Esophagus (tissue), 2 donors: ENCODE results near the gene KCNMA1. TPM values are rescaled to one million over a fixed set of nuclear protein-coding genes. Genes with fewer than 3 reads are reported as not detected.

ENCODE experiments used
- H3K27ac ChIP-seq, 2 donors: one replicate each; pipeline ENCODE4 v1.5.1; 2013; ENCODE audit warnings: low read depth in 2 of 2, mild to moderate bottlenecking in 2 of 2, inconsistent platforms in 1 of 2, low read length in 1 of 2, moderate library complexity in 1 of 2
- H3K27me3 ChIP-seq, 2 donors: one replicate each; pipeline ENCODE4 v1.6.1; 2013; ENCODE audit warnings: low read length in 2 of 2, control low read depth in 1 of 2, mild to moderate bottlenecking in 1 of 2; ENCODE audit not compliant: insufficient read depth in 2 of 2, control insufficient read depth in 1 of 2
- H3K36me3 ChIP-seq, 2 donors: one replicate each; pipeline ENCODE4 v1.6.1; 2013; ENCODE audit warnings: low read length in 1 of 2; ENCODE audit not compliant: control insufficient read depth in 2 of 2, insufficient read depth in 2 of 2
- H3K4me1 ChIP-seq, 2 donors: one replicate each; pipeline ENCODE4 v1.6.1; 2013; ENCODE audit warnings: low read length in 1 of 2; ENCODE audit not compliant: control insufficient read depth in 2 of 2, insufficient read depth in 2 of 2
- H3K4me3 ChIP-seq, 2 donors: one replicate each; pipeline ENCODE4 v1.5.1; 2013; ENCODE audit warnings: low read length in 2 of 2, mild to moderate bottlenecking in 2 of 2, low read depth in 1 of 2, moderate library complexity in 1 of 2
- H3K9me3 ChIP-seq, 2 donors: one replicate each; pipeline ENCODE4 v1.6.1; 2013; ENCODE audit warnings: mild to moderate bottlenecking in 2 of 2, low read depth in 1 of 2, low read length in 1 of 2, moderate library complexity in 1 of 2; ENCODE audit not compliant: control insufficient read depth in 2 of 2, insufficient read depth in 1 of 2
- WGBS, 2 donors: extraction: QIAGEN DNeasy Blood & Tissue Kit; methylation state at CpG; one replicate each; pipeline ENCODE4 v1.1.7; 2013; 5-methylcytosine and 5-hydroxymethylcytosine counted together
- polyA plus RNA-seq, 2 donors: library from polyadenylated mRNA; stranded (reverse); fragments of 200-250 nt; gene quantifications; one replicate each; pipeline ENCODE4 v1.2.3, GENCODE V29; 2013
- donor health status: healthy with polysubstance abuse.
- donor health status: Bipolar disorder and iron deficiency.

Gene KCNMA1
- polyA plus RNA-seq, 2 donors = 8.4 to 11.2 TPM

DNA sequence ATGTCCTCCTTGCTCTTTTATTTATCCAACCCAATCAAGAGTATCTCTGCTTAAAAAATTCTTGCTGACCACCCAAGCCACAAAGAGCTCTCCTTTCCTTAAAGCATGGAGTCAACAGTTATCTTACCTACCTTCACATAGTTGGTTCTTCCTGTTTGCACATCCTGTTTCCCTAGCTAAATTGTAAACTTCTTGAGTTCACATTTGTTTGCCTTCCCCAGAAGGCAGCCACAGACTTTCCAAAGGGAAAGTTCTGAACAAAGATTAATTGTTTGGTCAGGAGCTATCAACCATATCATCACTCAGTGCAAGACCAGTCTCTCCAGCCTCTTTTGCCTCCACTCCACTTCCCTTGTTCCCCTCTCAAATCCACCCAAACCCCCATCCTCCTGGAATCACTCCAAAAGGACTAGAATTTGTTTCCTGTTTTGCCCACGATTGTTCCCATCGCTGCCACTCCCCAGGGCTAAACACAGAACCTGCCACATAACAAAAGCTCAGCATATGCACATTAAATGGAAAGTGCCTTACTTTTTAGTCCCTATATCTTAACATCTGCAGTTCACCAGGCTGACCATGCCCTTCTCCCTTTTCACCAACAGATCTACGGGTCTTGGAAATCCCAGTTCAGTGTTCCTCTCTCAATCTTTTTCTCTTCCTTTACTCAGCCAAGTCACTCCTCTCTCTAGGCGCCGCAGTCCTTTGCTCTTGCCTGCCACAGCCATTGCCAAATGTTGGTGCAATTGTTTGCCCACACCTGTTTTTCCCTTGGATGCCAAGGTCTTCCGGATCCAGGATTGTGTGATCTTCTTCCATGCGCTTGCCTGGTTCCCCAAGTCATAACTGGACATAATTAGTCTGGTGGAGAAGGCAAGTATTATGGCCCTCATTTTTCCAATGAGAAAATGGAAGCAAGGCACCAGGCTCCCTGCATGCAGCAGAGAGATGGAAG, 265.5 kb downstream of the KCNMA1 start:
- 61 to 66% methylated on average over 7 of the region's 7 CpGs for WGBS, 2 donors
- H3K9me3 ChIP-seq = no peaks in the 10 kb centered on the region

GRCh38 chr10:77371421-77371820, 266.2 kb downstream of the KCNMA1 start:
- H3K27ac ChIP-seq = no peak overlapping the region
- H3K4me1 ChIP-seq = no peaks in the 10 kb centered on the region
- H3K9me3 ChIP-seq = no peaks in the 10 kb centered on the region
- H3K4me3 ChIP-seq = no peak overlapping the region
- H3K27me3 ChIP-seq = no peaks in the 10 kb centered on the region
- H3K36me3 ChIP-seq = peaks cover 0 to 2% of the 10 kb centered on the region in 2 donors
- WGBS, 2 donors = 75 to 85% methylated on average over 1 of the region's 1 CpG

More for the DNA sequence above, 265.5 kb downstream of the KCNMA1 start:
- Histone ChIP-seq H3K27ac (no peak overlapping the region), H3K27me3 (no peaks in the 10 kb centered on the region), H3K4me1 (peaks cover 0 to 2% of the 10 kb centered on the region in 2 donors), H3K4me3 (no peak overlapping the region), H3K36me3 (peaks cover 0 to 2% of the 10 kb centered on the region in 2 donors)

- H3K36me3 ChIP-seq = no peaks in the 10 kb centered on the region
- H3K27ac ChIP-seq = no peak overlapping the region
Measured at GRCh38 chr10:77368006-77368405, 269.6 kb downstream of the KCNMA1 start.

DNA sequence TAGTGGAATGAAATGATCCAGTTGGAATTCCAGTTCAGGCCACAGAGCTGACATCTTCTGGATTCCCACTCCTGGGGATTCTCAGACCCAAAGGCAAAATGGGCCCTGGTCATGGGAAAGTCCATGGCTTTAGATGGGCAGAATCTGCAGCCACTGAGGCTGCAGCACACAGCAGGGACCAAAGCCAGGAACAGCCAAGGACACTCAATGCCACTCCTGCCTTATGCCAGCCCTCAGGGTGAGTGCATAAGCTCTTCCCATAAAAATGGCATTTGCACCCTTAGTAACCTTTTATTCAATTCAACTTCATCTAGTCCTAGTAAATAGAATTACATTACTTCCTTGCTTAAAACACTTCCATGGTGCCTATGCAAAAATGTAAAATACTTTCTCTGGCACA, 274.4 kb downstream of the KCNMA1 start:
- no peak overlapping the region for H3K4me3 ChIP-seq
- H3K27ac ChIP-seq = no peak overlapping the region
- no peaks in the 10 kb centered on the region for H3K9me3 ChIP-seq
- no peaks in the 10 kb centered on the region for H3K27me3 ChIP-seq
- no peaks in the 10 kb centered on the region for H3K4me1 ChIP-seq
- H3K36me3 ChIP-seq = peaks cover 0 to 2% of the 10 kb centered on the region in 2 donors

More at GRCh38 chr10:77368006-77368405, 269.6 kb downstream of the KCNMA1 start:
- Histone ChIP-seq H3K9me3 (no peaks in the 10 kb centered on the region), H3K4me1 (no peaks in the 10 kb centered on the region), H3K27me3 (no peaks in the 10 kb centered on the region), H3K4me3 (no peak overlapping the region)

DNA sequence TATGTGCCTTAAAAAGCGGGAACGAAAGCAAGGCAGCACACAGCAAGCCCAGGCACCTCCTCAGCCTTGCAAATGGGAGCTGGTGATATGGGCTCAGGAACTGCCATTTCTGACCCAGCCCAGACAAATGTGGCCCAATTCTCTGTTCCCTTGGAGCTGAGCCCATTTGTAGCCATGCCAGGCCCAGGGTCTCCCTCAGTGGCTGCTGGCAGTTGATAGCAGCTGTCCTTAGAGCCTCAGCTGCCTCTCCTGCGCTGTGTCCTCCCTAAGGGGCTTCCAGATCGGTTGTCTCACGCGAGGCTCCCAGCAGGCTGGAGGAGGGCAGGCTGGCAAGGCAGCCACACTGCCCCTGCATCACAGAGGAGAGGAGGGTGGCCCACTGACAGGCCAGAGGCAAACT, 275.8 kb downstream of the KCNMA1 start:
- no peak overlapping the region for H3K4me3 ChIP-seq
- WGBS, 2 donors = 90 to 93% methylated on average over 6 of the region's 6 CpGs
- H3K27ac ChIP-seq = no peak overlapping the region
- H3K4me1 ChIP-seq = no peaks in the 10 kb centered on the region
- peaks cover 0 to 2% of the 10 kb centered on the region in 2 donors for H3K36me3 ChIP-seq
- H3K9me3 ChIP-seq = no peaks in the 10 kb centered on the region
- no peaks in the 10 kb centered on the region for H3K27me3 ChIP-seq

- WGBS, 2 donors = 92 to 93% methylated on average over 9 of the region's 9 CpGs
- no peaks in the 10 kb centered on the region for H3K9me3 ChIP-seq
- peaks cover 0 to 2% of the 10 kb centered on the region in 2 donors for H3K36me3 ChIP-seq
- H3K27me3 ChIP-seq = no peaks in the 10 kb centered on the region
- H3K27ac ChIP-seq = no peak overlapping the region
- no peaks in the 10 kb centered on the region for H3K4me1 ChIP-seq
- no peak overlapping the region for H3K4me3 ChIP-seq
Measured at GRCh38 chr10:77361426-77361825, 276.2 kb downstream of the KCNMA1 start.

DNA sequence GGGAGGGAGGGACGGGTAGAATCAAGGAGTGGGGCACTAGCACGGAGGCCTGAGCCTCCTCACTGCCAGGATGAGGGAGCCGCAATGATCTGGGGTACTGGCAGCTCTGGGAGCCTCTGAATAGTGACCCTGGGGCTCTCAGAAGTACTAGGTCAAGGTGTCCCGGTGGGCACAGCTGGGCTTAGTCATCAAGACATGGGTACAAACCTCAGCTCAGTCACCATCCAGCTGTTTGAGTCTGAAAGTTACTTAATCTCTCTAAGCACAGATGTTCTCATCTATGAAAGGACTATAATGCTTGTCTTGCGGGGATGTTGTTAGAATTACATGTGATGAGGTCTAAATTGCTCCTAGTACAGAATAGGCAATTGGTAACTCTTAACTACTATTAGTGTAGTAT, 276.8 kb downstream of the KCNMA1 start:
- WGBS, 2 donors = 89 to 92% methylated on average over 5 of the region's 5 CpGs
- H3K36me3 ChIP-seq = peaks cover 0 to 2% of the 10 kb centered on the region in 2 donors
- no peaks in the 10 kb centered on the region for H3K27me3 ChIP-seq
- H3K4me3 ChIP-seq = no peak overlapping the region
- H3K4me1 ChIP-seq = no peaks in the 10 kb centered on the region
- H3K27ac ChIP-seq = no peak overlapping the region
- no peaks in the 10 kb centered on the region for H3K9me3 ChIP-seq

GRCh38 chr10:77359950-77360520, 277.6 kb downstream of the KCNMA1 start:
- WGBS, 2 donors = 58 to 79% methylated on average over 2 of the region's 2 CpGs
- Histone ChIP-seq H3K36me3 (peaks cover 0 to 2% of the 10 kb centered on the region in 2 donors), H3K27me3 (no peaks in the 10 kb centered on the region), H3K4me3 (no peak overlapping the region), H3K9me3 (no peaks in the 10 kb centered on the region), H3K27ac (no peak overlapping the region), H3K4me1 (no peaks in the 10 kb centered on the region)

- Histone ChIP-seq H3K4me3 (no peak overlapping the region), H3K27me3 (no peaks in the 10 kb centered on the region), H3K9me3 (no peaks in the 10 kb centered on the region), H3K4me1 (no peaks in the 10 kb centered on the region), H3K36me3 (peaks cover 0 to 2% of the 10 kb centered on the region in 2 donors), H3K27ac (no peak overlapping the region)
- WGBS, 2 donors = 85 to 91% methylated on average over 9 of the region's 9 CpGs
Measured at GRCh38 chr10:77359287-77359691, 278.3 kb downstream of the KCNMA1 start.
